ENCODE measurements around the gene GRSF1.

DNA sequence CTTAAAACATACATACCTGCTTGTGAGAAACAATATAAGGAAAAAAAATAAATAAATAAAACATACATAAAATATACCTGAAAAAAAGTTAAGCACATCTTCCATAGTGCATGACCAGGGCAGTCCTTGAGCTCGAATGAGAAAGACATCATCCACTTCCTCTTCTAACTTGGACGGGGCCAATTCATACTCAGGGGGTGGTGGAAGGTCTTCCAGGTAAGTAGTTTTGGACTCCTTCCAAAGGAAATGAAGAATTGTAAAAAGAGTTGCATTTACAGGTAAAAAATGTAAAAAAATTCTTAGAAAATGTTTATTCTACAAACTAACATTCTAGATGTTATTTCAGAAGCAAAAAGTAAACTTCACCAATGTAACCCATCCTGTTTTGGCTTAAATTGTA is 3.6 kb downstream of the GRSF1 start:
- TF ChIP-seq, protein P1, sequence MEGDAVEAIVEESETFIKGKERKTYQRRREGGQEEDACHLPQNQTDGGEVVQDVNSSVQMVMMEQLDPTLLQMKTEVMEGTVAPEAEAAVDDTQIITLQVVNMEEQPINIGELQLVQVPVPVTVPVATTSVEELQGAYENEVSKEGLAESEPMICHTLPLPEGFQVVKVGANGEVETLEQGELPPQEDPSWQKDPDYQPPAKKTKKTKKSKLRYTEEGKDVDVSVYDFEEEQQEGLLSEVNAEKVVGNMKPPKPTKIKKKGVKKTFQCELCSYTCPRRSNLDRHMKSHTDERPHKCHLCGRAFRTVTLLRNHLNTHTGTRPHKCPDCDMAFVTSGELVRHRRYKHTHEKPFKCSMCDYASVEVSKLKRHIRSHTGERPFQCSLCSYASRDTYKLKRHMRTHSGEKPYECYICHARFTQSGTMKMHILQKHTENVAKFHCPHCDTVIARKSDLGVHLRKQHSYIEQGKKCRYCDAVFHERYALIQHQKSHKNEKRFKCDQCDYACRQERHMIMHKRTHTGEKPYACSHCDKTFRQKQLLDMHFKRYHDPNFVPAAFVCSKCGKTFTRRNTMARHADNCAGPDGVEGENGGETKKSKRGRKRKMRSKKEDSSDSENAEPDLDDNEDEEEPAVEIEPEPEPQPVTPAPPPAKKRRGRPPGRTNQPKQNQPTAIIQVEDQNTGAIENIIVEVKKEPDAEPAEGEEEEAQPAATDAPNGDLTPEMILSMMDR (IDR thresholded peaks at IDR 0.05; ENCODE audit: low read depth, low read length, poor library complexity, severe bottlenecking): no peak
- no peak for TF ChIP-seq EZH2phosphoT487 (IDR thresholded peaks at IDR 0.05; ENCODE audit: borderline replicate concordance, low read length)
